ENCODE results near the gene FOXP1.

The FOXP1 gene

GRCh38 chr3:71583566-71584393 lies at the start of gene FOXP1:
TSS of gene FOXP1 (minus strand) at chr3:71583728. CDS start at chr3:71198381, 385,347 bp downstream.
- in situ Hi-C loops (cut with HindIII; ENCODE audit: low sequenced_read_pairs), result loop anchor here (5.0 kb wide), 2 partner anchors 51 to 86 kb away; no protein-coding TSS in a partner anchor

GRCh38 chr3:71629711-71630110 lies 46.2 kb upstream of the FOXP1 start:
- in situ Hi-C loops (cut with HindIII; ENCODE audit: low sequenced_read_pairs), result no loop called here

GRCh38 chr3:71629289-71629688 lies 45.8 kb upstream of the FOXP1 start:
- in situ Hi-C loops (cut with HindIII; ENCODE audit: low sequenced_read_pairs), result no loop called here

- in situ Hi-C loops (cut with HindIII; ENCODE audit: low sequenced_read_pairs), result no loop called here
Observed at GRCh38 chr3:71628522-71628921, 45.0 kb upstream of the FOXP1 start.

GRCh38 chr3:71625676-71626075 lies 42.1 kb upstream of the FOXP1 start:
- in situ Hi-C loops (cut with HindIII; ENCODE audit: low sequenced_read_pairs), result no loop called here

GRCh38 chr3:71621825-71622537 lies 38.5 kb upstream of the FOXP1 start:
- in situ Hi-C loops (cut with HindIII; ENCODE audit: low sequenced_read_pairs), result loop anchor here (25.0 kb wide), 1 partner anchor 1085 kb away; no protein-coding TSS in a partner anchor

GRCh38 chr3:71618538-71618937 lies 35.0 kb upstream of the FOXP1 start:
- in situ Hi-C loops (cut with HindIII; ENCODE audit: low sequenced_read_pairs), result loop anchor here (25.0 kb wide), 1 partner anchor 1081 kb away; no protein-coding TSS in a partner anchor

GRCh38 chr3:71616571-71617021 lies 33.1 kb upstream of the FOXP1 start:
- in situ Hi-C loops (cut with HindIII; ENCODE audit: low sequenced_read_pairs), result loop anchor here (25.0 kb wide), 1 partner anchor 1079 kb away; no protein-coding TSS in a partner anchor

- in situ Hi-C loops (cut with HindIII; ENCODE audit: low sequenced_read_pairs), result loop anchor here (25.0 kb wide), 1 partner anchor 1078 kb away; no protein-coding TSS in a partner anchor
Observed at GRCh38 chr3:71614869-71615268, 31.3 kb upstream of the FOXP1 start.

GRCh38 chr3:71614426-71614825 lies 30.9 kb upstream of the FOXP1 start:
- in situ Hi-C loops (cut with HindIII; ENCODE audit: low sequenced_read_pairs), result loop anchor here (25.0 kb wide), 1 partner anchor 1077 kb away; no protein-coding TSS in a partner anchor

GRCh38 chr3:71611099-71611498 lies 27.6 kb upstream of the FOXP1 start:
- in situ Hi-C loops (cut with HindIII; ENCODE audit: low sequenced_read_pairs), result loop anchor here (25.0 kb wide), 1 partner anchor 1074 kb away; no protein-coding TSS in a partner anchor

GRCh38 chr3:71607364-71607763 lies 23.8 kb upstream of the FOXP1 start:
- in situ Hi-C loops (cut with HindIII; ENCODE audit: low sequenced_read_pairs), result loop anchor here (25.0 kb wide), 1 partner anchor 1070 kb away; no protein-coding TSS in a partner anchor

GRCh38 chr3:71606582-71606981 lies 23.1 kb upstream of the FOXP1 start:
- in situ Hi-C loops (cut with HindIII; ENCODE audit: low sequenced_read_pairs), result loop anchor here (25.0 kb wide), 1 partner anchor 1069 kb away; no protein-coding TSS in a partner anchor

GRCh38 chr3:71602256-71602655 lies 18.7 kb upstream of the FOXP1 start:
- in situ Hi-C loops (cut with HindIII; ENCODE audit: low sequenced_read_pairs), result loop anchor here (25.0 kb wide), 1 partner anchor 1065 kb away; no protein-coding TSS in a partner anchor

GRCh38 chr3:71601811-71602210 lies 18.3 kb upstream of the FOXP1 start:
- in situ Hi-C loops (cut with HindIII; ENCODE audit: low sequenced_read_pairs), result loop anchor here (25.0 kb wide), 1 partner anchor 1065 kb away; no protein-coding TSS in a partner anchor

- in situ Hi-C loops (cut with HindIII; ENCODE audit: low sequenced_read_pairs), result loop anchor here (25.0 kb wide), 1 partner anchor 1063 kb away; no protein-coding TSS in a partner anchor
Observed at GRCh38 chr3:71600646-71601288, 17.2 kb upstream of the FOXP1 start.

GRCh38 chr3:71599416-71599815 lies 15.9 kb upstream of the FOXP1 start:
- in situ Hi-C loops (cut with HindIII; ENCODE audit: low sequenced_read_pairs), result no loop called here

GRCh38 chr3:71598292-71598691 lies 14.8 kb upstream of the FOXP1 start:
- in situ Hi-C loops (cut with HindIII; ENCODE audit: low sequenced_read_pairs), result no loop called here

- in situ Hi-C loops (cut with HindIII; ENCODE audit: low sequenced_read_pairs), result no loop called here
Observed at GRCh38 chr3:71597286-71597685, 13.8 kb upstream of the FOXP1 start.

GRCh38 chr3:71593106-71593505 lies 9.6 kb upstream of the FOXP1 start:
- in situ Hi-C loops (cut with HindIII; ENCODE audit: low sequenced_read_pairs), result no loop called here

GRCh38 chr3:71591101-71591500 lies 7.6 kb upstream of the FOXP1 start:
- in situ Hi-C loops (cut with HindIII; ENCODE audit: low sequenced_read_pairs), result no loop called here
